HepG2 (cell line): ENCODE measurements around the gene ANKRD40CL. TPM values are rescaled to one million over a fixed set of nuclear protein-coding genes. Genes with fewer than 3 reads are reported as not detected.

Source experiments
- NPAS2 ChIP-seq: sonication (generic); formaldehyde crosslinking; IDR thresholded peaks from 2 replicates; pipeline ENCODE4 v1.8.0; 2022; ENCODE audit warnings: mild to moderate bottlenecking, missing genetic modification reagents, borderline replicate concordance
- POGK ChIP-seq: sonication (generic); formaldehyde crosslinking; conservative IDR thresholded peaks from 2 replicates; pipeline ENCODE4 v1.8.0; 2022; ENCODE audit warnings: mild to moderate bottlenecking, moderate library complexity, missing genetic modification reagents
- SALL1 ChIP-seq: sonication (generic); formaldehyde crosslinking; IDR thresholded peaks from 2 replicates; pipeline ENCODE4 v1.8.0; 2022; ENCODE audit warnings: mild to moderate bottlenecking, missing genetic modification reagents
- SOX5 ChIP-seq: IDR thresholded peaks from 2 replicates; pipeline ENCODE4 v1.6.1; 2016; ENCODE audit warnings: borderline replicate concordance
- YEATS2 ChIP-seq: sonication (generic); formaldehyde crosslinking; IDR thresholded peaks from 2 replicates; pipeline ENCODE4 v1.4.0; 2020; ENCODE audit warnings: missing genetic modification reagents, borderline replicate concordance
- ZC3H13 ChIP-seq: sonication (generic); formaldehyde crosslinking; IDR thresholded peaks from 2 replicates; pipeline ENCODE4 v1.8.1; 2023; ENCODE audit warnings: mild to moderate bottlenecking, missing genetic modification reagents, moderate library complexity
- ZNF770 ChIP-seq: sonication (generic); formaldehyde crosslinking; IDR thresholded peaks from 2 replicates; pipeline ENCODE4 v1.5.0; 2020; ENCODE audit warnings: mild to moderate bottlenecking, missing genetic modification reagents
- polyA plus RNA-seq, 8 experiments: library from polyadenylated mRNA; depleted of rRNA in 3 of 8; stranded (reverse) in 7 of 8; unstranded in 1 of 8; fragments of >200 nt; fragmentation: Illumina TruSeq in 4 of 8; extraction: Trizol in 4 of 8; gene quantifications; 2 replicates each; pipeline versions ENCODE4 v1.2.1 to v1.2.3, GENCODE V29; 2011 to 2016; ENCODE audit warnings: low read depth in 4 of 8, missing spikeins in 1 of 8, mixed read lengths in 1 of 8; ENCODE audit not compliant: insufficient read depth in 1 of 8
- total RNA-seq, 5 experiments: library from RNA; depleted of rRNA; stranded (reverse); fragments of >200 nt; fragmentation: Illumina TruSeq; extraction: Trizol; gene quantifications; 2 replicates each; pipeline ENCODE4 v1.2.3, GENCODE V29; 2016; ENCODE audit warnings: low read depth in 1 of 5
- TF ChIP-seq, protein P1 (sequence below): sonication (generic); formaldehyde crosslinking; IDR thresholded peaks from 2 replicates; pipeline ENCODE4; 2020; ENCODE audit warnings: missing genetic modification reagents, mild to moderate bottlenecking, borderline replicate concordance
- TF ChIP-seq, protein P2 (sequence below): sonication (generic); formaldehyde crosslinking; IDR thresholded peaks from 2 replicates; pipeline ENCODE4 v1.9.0; 2021; ENCODE audit warnings: mild to moderate bottlenecking, missing genetic modification reagents
- TF ChIP-seq, protein P3 (sequence below): sonication (generic); formaldehyde crosslinking; IDR thresholded peaks from 2 replicates; pipeline ENCODE4 v1.8.1; 2023; ENCODE audit warnings: mild to moderate bottlenecking, moderate library complexity, missing genetic modification reagents

ANKRD40CL gene
- total and polyA plus RNA-seq, 2 of the 13 experiments (the other 11 are each of a cell fraction or from before 2014, with no cell fraction given), result 0.03 to 0.11 TPM

GRCh38 chr17:50783193-50783660 is 15.9 kb upstream of the ANKRD40CL start (continued):
- TF ChIP-seq SALL1 (CRISPR knock-in tag) (peak; percentile 67; the same call in 1 of the 2 replicates), YEATS2 (CRISPR knock-in tag) (no peak; the same call in 1 of the 2 replicates), POGK (CRISPR knock-in tag) (no peak), ZNF770 (no peak), SOX5 (CRISPR knock-in tag) (peak; percentile 42; the same call in 1 of the 2 replicates), NPAS2 (CRISPR knock-in tag) (no peak), ZC3H13 (no peak)
- TF ChIP-seq, protein P1, sequence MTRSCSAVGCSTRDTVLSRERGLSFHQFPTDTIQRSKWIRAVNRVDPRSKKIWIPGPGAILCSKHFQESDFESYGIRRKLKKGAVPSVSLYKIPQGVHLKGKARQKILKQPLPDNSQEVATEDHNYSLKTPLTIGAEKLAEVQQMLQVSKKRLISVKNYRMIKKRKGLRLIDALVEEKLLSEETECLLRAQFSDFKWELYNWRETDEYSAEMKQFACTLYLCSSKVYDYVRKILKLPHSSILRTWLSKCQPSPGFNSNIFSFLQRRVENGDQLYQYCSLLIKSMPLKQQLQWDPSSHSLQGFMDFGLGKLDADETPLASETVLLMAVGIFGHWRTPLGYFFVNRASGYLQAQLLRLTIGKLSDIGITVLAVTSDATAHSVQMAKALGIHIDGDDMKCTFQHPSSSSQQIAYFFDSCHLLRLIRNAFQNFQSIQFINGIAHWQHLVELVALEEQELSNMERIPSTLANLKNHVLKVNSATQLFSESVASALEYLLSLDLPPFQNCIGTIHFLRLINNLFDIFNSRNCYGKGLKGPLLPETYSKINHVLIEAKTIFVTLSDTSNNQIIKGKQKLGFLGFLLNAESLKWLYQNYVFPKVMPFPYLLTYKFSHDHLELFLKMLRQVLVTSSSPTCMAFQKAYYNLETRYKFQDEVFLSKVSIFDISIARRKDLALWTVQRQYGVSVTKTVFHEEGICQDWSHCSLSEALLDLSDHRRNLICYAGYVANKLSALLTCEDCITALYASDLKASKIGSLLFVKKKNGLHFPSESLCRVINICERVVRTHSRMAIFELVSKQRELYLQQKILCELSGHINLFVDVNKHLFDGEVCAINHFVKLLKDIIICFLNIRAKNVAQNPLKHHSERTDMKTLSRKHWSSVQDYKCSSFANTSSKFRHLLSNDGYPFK (CRISPR knock-in tag), result peak; percentile 62; the same call in 1 of the 2 replicates
- TF ChIP-seq, protein P2, sequence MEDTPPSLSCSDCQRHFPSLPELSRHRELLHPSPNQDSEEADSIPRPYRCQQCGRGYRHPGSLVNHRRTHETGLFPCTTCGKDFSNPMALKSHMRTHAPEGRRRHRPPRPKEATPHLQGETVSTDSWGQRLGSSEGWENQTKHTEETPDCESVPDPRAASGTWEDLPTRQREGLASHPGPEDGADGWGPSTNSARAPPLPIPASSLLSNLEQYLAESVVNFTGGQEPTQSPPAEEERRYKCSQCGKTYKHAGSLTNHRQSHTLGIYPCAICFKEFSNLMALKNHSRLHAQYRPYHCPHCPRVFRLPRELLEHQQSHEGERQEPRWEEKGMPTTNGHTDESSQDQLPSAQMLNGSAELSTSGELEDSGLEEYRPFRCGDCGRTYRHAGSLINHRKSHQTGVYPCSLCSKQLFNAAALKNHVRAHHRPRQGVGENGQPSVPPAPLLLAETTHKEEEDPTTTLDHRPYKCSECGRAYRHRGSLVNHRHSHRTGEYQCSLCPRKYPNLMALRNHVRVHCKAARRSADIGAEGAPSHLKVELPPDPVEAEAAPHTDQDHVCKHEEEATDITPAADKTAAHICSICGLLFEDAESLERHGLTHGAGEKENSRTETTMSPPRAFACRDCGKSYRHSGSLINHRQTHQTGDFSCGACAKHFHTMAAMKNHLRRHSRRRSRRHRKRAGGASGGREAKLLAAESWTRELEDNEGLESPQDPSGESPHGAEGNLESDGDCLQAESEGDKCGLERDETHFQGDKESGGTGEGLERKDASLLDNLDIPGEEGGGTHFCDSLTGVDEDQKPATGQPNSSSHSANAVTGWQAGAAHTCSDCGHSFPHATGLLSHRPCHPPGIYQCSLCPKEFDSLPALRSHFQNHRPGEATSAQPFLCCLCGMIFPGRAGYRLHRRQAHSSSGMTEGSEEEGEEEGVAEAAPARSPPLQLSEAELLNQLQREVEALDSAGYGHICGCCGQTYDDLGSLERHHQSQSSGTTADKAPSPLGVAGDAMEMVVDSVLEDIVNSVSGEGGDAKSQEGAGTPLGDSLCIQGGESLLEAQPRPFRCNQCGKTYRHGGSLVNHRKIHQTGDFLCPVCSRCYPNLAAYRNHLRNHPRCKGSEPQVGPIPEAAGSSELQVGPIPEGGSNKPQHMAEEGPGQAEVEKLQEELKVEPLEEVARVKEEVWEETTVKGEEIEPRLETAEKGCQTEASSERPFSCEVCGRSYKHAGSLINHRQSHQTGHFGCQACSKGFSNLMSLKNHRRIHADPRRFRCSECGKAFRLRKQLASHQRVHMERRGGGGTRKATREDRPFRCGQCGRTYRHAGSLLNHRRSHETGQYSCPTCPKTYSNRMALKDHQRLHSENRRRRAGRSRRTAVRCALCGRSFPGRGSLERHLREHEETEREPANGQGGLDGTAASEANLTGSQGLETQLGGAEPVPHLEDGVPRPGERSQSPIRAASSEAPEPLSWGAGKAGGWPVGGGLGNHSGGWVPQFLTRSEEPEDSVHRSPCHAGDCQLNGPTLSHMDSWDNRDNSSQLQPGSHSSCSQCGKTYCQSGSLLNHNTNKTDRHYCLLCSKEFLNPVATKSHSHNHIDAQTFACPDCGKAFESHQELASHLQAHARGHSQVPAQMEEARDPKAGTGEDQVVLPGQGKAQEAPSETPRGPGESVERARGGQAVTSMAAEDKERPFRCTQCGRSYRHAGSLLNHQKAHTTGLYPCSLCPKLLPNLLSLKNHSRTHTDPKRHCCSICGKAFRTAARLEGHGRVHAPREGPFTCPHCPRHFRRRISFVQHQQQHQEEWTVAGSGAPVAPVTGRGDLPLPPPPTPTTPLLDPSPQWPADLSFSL, result no peak
- TF ChIP-seq, protein P3, sequence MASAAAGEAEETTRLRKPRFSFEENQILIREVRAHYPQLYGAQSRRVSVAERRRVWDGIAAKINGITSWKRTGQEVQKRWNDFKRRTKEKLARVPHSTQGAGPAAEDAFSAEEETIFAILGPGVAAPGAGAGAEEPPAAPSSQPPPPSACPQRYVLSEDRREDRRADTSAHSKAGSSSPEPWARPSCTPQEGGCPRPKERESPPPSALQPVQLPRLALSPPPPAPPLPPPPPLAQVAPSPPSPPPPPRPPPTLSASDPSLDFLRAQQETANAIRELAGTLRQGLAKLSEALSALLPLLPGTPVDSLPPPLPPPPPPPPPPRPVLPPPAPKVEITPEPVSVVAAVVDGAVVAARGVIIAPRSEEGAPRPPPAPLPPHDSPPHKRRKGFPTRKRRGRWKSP (CRISPR knock-in tag), result no peak
